ENCODE results near the gene SLIRP. TPM values are rescaled to one million over a fixed set of nuclear protein-coding genes. Genes with fewer than 3 reads are reported as not detected.

Gene SLIRP
- total and polyA plus RNA-seq, 2 of the 4 experiments (the other 2 are of a cell fraction): 226 to 244 TPM

GRCh38 chr14:77746064-77746702 lies 38.3 kb downstream of the SLIRP start:
- H4K20me1 ChIP-seq (ENCODE audit: insufficient read depth, low read length): peaks cover 6% of the 10 kb centered on the region; the same call in 1 of the 2 replicates
- no peak overlapping the region for H3K9ac ChIP-seq (ENCODE audit: low read depth, low read length)
- in situ Hi-C loops (cut with MboI; ENCODE audit: low sequenced_read_pairs) (no loop called here), intact Hi-C loops (cut with micrococcal nuclease) (no loop called here), dilution Hi-C loops (cut with HindIII; ENCODE audit: low sequenced_read_pairs, unreplicated experiment) (no loop called here)
- no peak overlapping the region for H3K4me3 ChIP-seq (ENCODE audit: insufficient read depth, low read depth, low read length)
- DNase-seq: no peak
- H3K14ac ChIP-seq (replicated peaks; ENCODE audit: low read depth, low read length): no peak overlapping the region
- no peak overlapping the region for H3K23ac ChIP-seq (ENCODE audit: low read depth, low read length)
- no peak overlapping the region for H4K8ac ChIP-seq (ENCODE audit: low read depth in 2 of 2, low read length in 2 of 2)
- no peak overlapping the region for H2BK5ac ChIP-seq (ENCODE audit: low read depth, low read length, poor library complexity, severe bottlenecking)
- no peak overlapping the region for H3K18ac ChIP-seq (ENCODE audit: low read depth, low read length)
- CTCF ChIA-PET: no interaction called here
- peaks cover 21 to 27% of the 10 kb centered on the region in 2 experiments; a peak in 3 of 4 replicates for H3K79me1 ChIP-seq (ENCODE audit: low read depth in 1 of 2, low read length in 2 of 2)
- no peak overlapping the region for H2BK20ac ChIP-seq (ENCODE audit: low read depth, low read length)
- no peaks in the 10 kb centered on the region for H3K9me3 ChIP-seq (ENCODE audit: control insufficient read depth, insufficient read depth, low read length)
- H2AK9ac ChIP-seq (replicated peaks; ENCODE audit: low read depth, low read length, poor library complexity): no peak overlapping the region
- H3K4ac ChIP-seq (ENCODE audit: low read depth, low read length): no peak overlapping the region
- ATAC-seq (ENCODE audit: low read depth): no peak; the same call in 1 of the 2 replicates
- H4K91ac ChIP-seq (ENCODE audit: insufficient read depth, low read depth, low read length): no peak overlapping the region
- 86% methylated on average over 1 of the region's 4 CpGs; no CpG with 5 or more reads in 1 of the 2 experiments for WGBS, 2 experiments (ENCODE audit: extremely low coverage in 2 of 2, insufficient read length in 1 of 2)
- no peak overlapping the region for H3K4me2 ChIP-seq (ENCODE audit: low read depth, low read length)
- H4K5ac ChIP-seq (ENCODE audit: low read depth, low read length): no peak overlapping the region
- POLR2A ChIA-PET (ENCODE audit: unreplicated experiment): no interaction called here
- no peak overlapping the region for H3K27ac ChIP-seq (ENCODE audit: insufficient read depth, low read length)
- H2AFZ ChIP-seq (replicated peaks; ENCODE audit: low read length, poor library complexity): no peak overlapping the region
- BruUV-seq (replicated peaks): no TSS peak
- no peak overlapping the region for H3K56ac ChIP-seq (ENCODE audit: extremely low read depth, insufficient read depth, low read length)
- H2AK5ac ChIP-seq (ENCODE audit: low read depth, low read length): no peak overlapping the region
- H2BK15ac ChIP-seq (ENCODE audit: low read depth, low read length): no peak overlapping the region
- H3K9me1 ChIP-seq (ENCODE audit: insufficient read depth, low read length): no peaks in the 10 kb centered on the region; the same call in 1 of the 2 replicates
- H3K27me3 ChIP-seq (ENCODE audit: control insufficient read depth, insufficient read depth, low read length): no peaks in the 10 kb centered on the region
- no peak overlapping the region for H2BK120ac ChIP-seq (ENCODE audit: low read depth, low read length)
- peaks cover 31% of the 10 kb centered on the region for H3K36me3 ChIP-seq (ENCODE audit: control insufficient read depth, insufficient read depth, low read length)
- no peak for TF ChIP-seq RCOR1 (IDR thresholded peaks at IDR 0.05; ENCODE audit: insufficient replicate concordance, low read length)
- no peak for TF ChIP-seq POLR2A (IDR thresholded peaks at IDR 0.05; ENCODE audit: low read depth, low read length)
- no peak for TF ChIP-seq CHD1 (IDR thresholded peaks at IDR 0.05; ENCODE audit: low read depth, low read length)
- no peak for TF ChIP-seq ELK1 (IDR thresholded peaks at IDR 0.05; ENCODE audit: borderline replicate concordance, low read depth, low read length)
- no peak for TF ChIP-seq SMC3 (IDR thresholded peaks at IDR 0.05; ENCODE audit: low read depth, low read length)
- TF ChIP-seq MAZ (IDR thresholded peaks at IDR 0.05; ENCODE audit: borderline replicate concordance, low read depth, low read length): no peak
- no peak for TF ChIP-seq RAD21 (IDR thresholded peaks at IDR 0.05; ENCODE audit: low read length)
- TF ChIP-seq USF2 (IDR thresholded peaks at IDR 0.05; ENCODE audit: low read depth, low read length): no peak
- no peaks in the 10 kb centered on the region for H3K4me1 ChIP-seq (ENCODE audit: control insufficient read depth, insufficient read depth, low read length)
